Left renal pelvis (tissue), 4 donors: ENCODE measurements around the gene ABLIM2. TPM values are rescaled to one million over a fixed set of nuclear protein-coding genes. Genes with fewer than 3 reads are reported as not detected.

Experiments used
- DNase-seq, 4 donors: peaks; one replicate each; pipeline ENCODE4 v3.0.0-alpha.2; 2013; ENCODE audit warnings: low read depth in 4 of 4, low spot score in 3 of 4
- polyA plus RNA-seq, 4 donors: library from polyadenylated mRNA; unstranded; fragments of 120-200 nt; gene quantifications; one replicate each; pipeline ENCODE4 v1.2.1, GENCODE V29; 2013; ENCODE audit not compliant: insufficient read length in 4 of 4

The ABLIM2 gene
- polyA plus RNA-seq, 4 donors: 1.8 to 7.0 (median 6.1) TPM

GRCh38 chr4:8053688-8054449, 104.7 kb downstream of the ABLIM2 start:
- no peak for DNase-seq

GRCh38 chr4:8052160-8052691, 106.4 kb downstream of the ABLIM2 start:
- no peak for DNase-seq

GRCh38 chr4:8051644-8052043, 107.0 kb downstream of the ABLIM2 start:
- no peak for DNase-seq

GRCh38 chr4:8050555-8051206, 107.9 kb downstream of the ABLIM2 start:
- peak; percentile 55 to 72 (median 64) for DNase-seq

- DNase-seq: no peak
Observed at GRCh38 chr4:8050180-8050554, 108.4 kb downstream of the ABLIM2 start.

GRCh38 chr4:8048856-8049676, 109.5 kb downstream of the ABLIM2 start:
- no peak for DNase-seq

- no peak for DNase-seq
Observed at GRCh38 chr4:8047837-8048678, 110.6 kb downstream of the ABLIM2 start.

- no peak for DNase-seq
Observed at GRCh38 chr4:8046925-8047541, 111.6 kb downstream of the ABLIM2 start.

- no peak for DNase-seq
Observed at GRCh38 chr4:8045909-8046308, 112.7 kb downstream of the ABLIM2 start.

- peak in 1 of 4 donors; percentile 21 for DNase-seq
Observed at GRCh38 chr4:8044699-8045098, 113.9 kb downstream of the ABLIM2 start.

GRCh38 chr4:8044244-8044643, 114.4 kb downstream of the ABLIM2 start:
- DNase-seq: no peak

GRCh38 chr4:8043596-8043995, 115.0 kb downstream of the ABLIM2 start:
- no peak for DNase-seq

- no peak for DNase-seq
Observed at GRCh38 chr4:8041868-8042267, 116.7 kb downstream of the ABLIM2 start.

- DNase-seq: no peak
Observed at GRCh38 chr4:8041172-8041571, 117.4 kb downstream of the ABLIM2 start.

- DNase-seq: no peak
Observed at GRCh38 chr4:8040607-8041006, 118.0 kb downstream of the ABLIM2 start.

GRCh38 chr4:8039853-8040252, 118.8 kb downstream of the ABLIM2 start:
- DNase-seq: no peak

GRCh38 chr4:8039290-8039689, 119.3 kb downstream of the ABLIM2 start:
- no peak for DNase-seq

GRCh38 chr4:8038719-8039251, 119.8 kb downstream of the ABLIM2 start:
- DNase-seq: no peak

- DNase-seq: no peak
Observed at GRCh38 chr4:8038083-8038482, 120.5 kb downstream of the ABLIM2 start.
